ENCODE data around the gene ZNF302. TPM values are rescaled to one million over a fixed set of nuclear protein-coding genes. Genes with fewer than 3 reads are reported as not detected.

ZNF302 gene
- total and polyA plus RNA-seq, 2 experiments from 2014 or later: 16.6 to 27.4 TPM

GRCh38 chr19:34675919-34676318 is 1.6 kb upstream of the ZNF302 start (continued):
- TF ChIP-seq ZNF462 (CRISPR knock-in tag; IDR thresholded peaks at IDR 0.05) (no peak), ZNF331 (CRISPR knock-in tag; IDR thresholded peaks at IDR 0.05; ENCODE audit: low read depth) (no peak), POLR2AphosphoS5 (IDR thresholded peaks at IDR 0.05; ENCODE audit: low read depth) (no peak), STAT1 (IDR thresholded peaks at IDR 0.05; ENCODE audit: unreplicated experiment) (no peak), ETS1 (IDR thresholded peaks at IDR 0.05) (no peak), EZH2 (IDR thresholded peaks at IDR 0.05; ENCODE audit: low read depth, unreplicated experiment) (no peak)
- TF ChIP-seq, protein P1, sequence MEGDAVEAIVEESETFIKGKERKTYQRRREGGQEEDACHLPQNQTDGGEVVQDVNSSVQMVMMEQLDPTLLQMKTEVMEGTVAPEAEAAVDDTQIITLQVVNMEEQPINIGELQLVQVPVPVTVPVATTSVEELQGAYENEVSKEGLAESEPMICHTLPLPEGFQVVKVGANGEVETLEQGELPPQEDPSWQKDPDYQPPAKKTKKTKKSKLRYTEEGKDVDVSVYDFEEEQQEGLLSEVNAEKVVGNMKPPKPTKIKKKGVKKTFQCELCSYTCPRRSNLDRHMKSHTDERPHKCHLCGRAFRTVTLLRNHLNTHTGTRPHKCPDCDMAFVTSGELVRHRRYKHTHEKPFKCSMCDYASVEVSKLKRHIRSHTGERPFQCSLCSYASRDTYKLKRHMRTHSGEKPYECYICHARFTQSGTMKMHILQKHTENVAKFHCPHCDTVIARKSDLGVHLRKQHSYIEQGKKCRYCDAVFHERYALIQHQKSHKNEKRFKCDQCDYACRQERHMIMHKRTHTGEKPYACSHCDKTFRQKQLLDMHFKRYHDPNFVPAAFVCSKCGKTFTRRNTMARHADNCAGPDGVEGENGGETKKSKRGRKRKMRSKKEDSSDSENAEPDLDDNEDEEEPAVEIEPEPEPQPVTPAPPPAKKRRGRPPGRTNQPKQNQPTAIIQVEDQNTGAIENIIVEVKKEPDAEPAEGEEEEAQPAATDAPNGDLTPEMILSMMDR (conservative IDR thresholded peaks at IDR 0.05; ENCODE audit: low read depth in 2 of 2): no peak
